GM23248 (cell line): ENCODE results near the gene SPATA3.

Source experiments
- EZH2 ChIP-seq: fragments of 200-600 bp; sonication (generic); IDR thresholded peaks from 2 replicates; pipeline ENCODE4 v1.6.1; 2018; ENCODE audit warnings: antibody characterized with exemption, mild to moderate bottlenecking; ENCODE audit not compliant: insufficient read depth, poor library complexity, severe bottlenecking
- EZH2phosphoT487 ChIP-seq: fragments of 200-600 bp; sonication (generic); IDR thresholded peaks from 2 replicates; pipeline ENCODE4 v1.6.1; 2018; ENCODE audit warnings: antibody characterized with exemption, moderate library complexity, mild to moderate bottlenecking, low read depth; ENCODE audit not compliant: insufficient read depth

DNA sequence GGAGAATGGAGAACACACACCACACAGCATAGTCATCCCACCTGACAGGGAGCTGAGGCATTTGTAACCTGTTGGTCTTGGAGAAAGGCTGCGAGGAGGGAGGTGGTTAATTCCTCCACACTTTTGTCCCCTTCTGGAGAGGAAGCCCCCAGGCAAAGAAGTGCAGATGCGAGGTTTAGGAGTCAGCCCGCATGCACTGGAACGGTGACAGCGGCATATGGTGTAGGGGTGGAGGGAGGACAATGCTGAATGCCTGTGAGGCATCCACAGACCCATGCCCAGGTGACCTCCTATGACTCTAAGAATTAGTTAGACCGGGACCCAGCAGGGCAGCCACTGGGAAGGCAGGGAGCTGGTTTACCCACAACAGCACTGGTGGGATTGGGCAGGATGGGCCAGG is 12.2 kb downstream of the SPATA3 start:
- TF ChIP-seq EZH2phosphoT487 (no peak), EZH2 (no peak)
